ENCODE data around the gene AKR1B1.

AKR1B1 gene

DNA sequence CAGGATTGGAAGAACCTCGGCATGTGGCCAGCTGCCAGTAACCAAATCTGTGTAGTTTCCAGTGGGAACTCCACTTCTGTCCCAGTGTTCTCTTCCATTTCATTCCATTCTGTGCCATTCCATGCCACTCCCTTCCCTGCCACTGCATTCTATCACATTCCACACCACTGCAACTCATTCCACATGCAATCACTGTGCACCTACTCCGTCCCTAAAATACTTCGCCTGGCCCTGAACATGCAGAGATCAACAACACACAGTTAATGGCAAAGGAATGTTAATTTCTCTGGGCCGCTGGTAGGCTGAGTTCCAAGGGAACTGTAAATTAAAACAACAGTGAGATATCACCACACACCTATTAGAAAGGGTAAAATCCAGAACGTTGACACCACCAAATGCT is 64.8 kb downstream of the AKR1B1 start:
- TF ChIP-seq, protein P1, sequence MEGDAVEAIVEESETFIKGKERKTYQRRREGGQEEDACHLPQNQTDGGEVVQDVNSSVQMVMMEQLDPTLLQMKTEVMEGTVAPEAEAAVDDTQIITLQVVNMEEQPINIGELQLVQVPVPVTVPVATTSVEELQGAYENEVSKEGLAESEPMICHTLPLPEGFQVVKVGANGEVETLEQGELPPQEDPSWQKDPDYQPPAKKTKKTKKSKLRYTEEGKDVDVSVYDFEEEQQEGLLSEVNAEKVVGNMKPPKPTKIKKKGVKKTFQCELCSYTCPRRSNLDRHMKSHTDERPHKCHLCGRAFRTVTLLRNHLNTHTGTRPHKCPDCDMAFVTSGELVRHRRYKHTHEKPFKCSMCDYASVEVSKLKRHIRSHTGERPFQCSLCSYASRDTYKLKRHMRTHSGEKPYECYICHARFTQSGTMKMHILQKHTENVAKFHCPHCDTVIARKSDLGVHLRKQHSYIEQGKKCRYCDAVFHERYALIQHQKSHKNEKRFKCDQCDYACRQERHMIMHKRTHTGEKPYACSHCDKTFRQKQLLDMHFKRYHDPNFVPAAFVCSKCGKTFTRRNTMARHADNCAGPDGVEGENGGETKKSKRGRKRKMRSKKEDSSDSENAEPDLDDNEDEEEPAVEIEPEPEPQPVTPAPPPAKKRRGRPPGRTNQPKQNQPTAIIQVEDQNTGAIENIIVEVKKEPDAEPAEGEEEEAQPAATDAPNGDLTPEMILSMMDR (IDR thresholded peaks at IDR 0.05; ENCODE audit: insufficient read depth, missing control alignments): no peak
- DNase-seq (ENCODE audit: insufficient read length, low spot score): no peak

More for the DNA sequence above, 64.8 kb downstream of the AKR1B1 start:
- FAIRE-seq: no peak
